HUES64 (cell line): Measurements from ENCODE around the gene ATP6V0C.
A peak's percentile ranks its signal among the peaks of the same experiment; 100 is the strongest.
"Not testable (repeated sequence)": the region's sequence is repeated elsewhere in the genome, so short reads cannot be mapped to it uniquely, and the experiment has no call there.

Experiments
- H3K27ac ChIP-seq: 2 replicates; pipeline ENCODE4 v1.7.0; 2013; ENCODE audit warnings: low read depth, low read length, inconsistent platforms
- H3K27me3 ChIP-seq: 2 replicates; pipeline ENCODE4 v1.6.1; 2013; ENCODE audit warnings: mild to moderate bottlenecking, low read length; ENCODE audit not compliant: insufficient read depth
- H3K36me3 ChIP-seq: 2 replicates; pipeline ENCODE4 v1.6.1; 2013; ENCODE audit warnings: mild to moderate bottlenecking, low read length; ENCODE audit not compliant: insufficient read depth
- H3K4me1 ChIP-seq: 2 replicates; pipeline ENCODE4 v1.6.1; 2013; ENCODE audit warnings: mild to moderate bottlenecking, low read length, moderate library complexity; ENCODE audit not compliant: insufficient read depth
- H3K4me3 ChIP-seq: 2 replicates; pipeline ENCODE4 v1.5.1; 2013; ENCODE audit warnings: mild to moderate bottlenecking, low read length, moderate library complexity
- H3K9ac ChIP-seq: 2 replicates; pipeline ENCODE4 v1.6.1; 2013; ENCODE audit warnings: mild to moderate bottlenecking, low read depth, low read length
- H3K9me3 ChIP-seq: 2 replicates; pipeline ENCODE4 v1.6.1; 2013; ENCODE audit warnings: low read depth, low read length; ENCODE audit not compliant: insufficient read depth
- WGBS: fragments of 150-250, 120-280 bp; methylation state at CpG from one replicate; pipeline ENCODE4 v1.1.7; 2013; ENCODE audit warnings: missing lambda C conversion rate; 5-methylcytosine and 5-hydroxymethylcytosine counted together

ATP6V0C gene

GRCh38 chr16:2533142-2533755 lies 19.5 kb downstream of the ATP6V0C start:
- not testable (repeated sequence) for H3K27me3 ChIP-seq, H3K27ac ChIP-seq, H3K4me1 ChIP-seq, H3K9ac ChIP-seq, H3K9me3 ChIP-seq
- Histone ChIP-seq H3K36me3 (peaks cover 11% of the 10 kb centered on the region; the same call in 1 of the 2 replicates), H3K4me3 (peak overlapping the region; percentile 71)
- 59% methylated on average over 15 of the region's 16 CpGs for WGBS

- Histone ChIP-seq H3K27ac (no peak overlapping the region), H3K27me3 (no peaks in the 10 kb centered on the region), H3K9ac (no peak overlapping the region), H3K9me3 (no peaks in the 10 kb centered on the region), H3K4me3 (no peak overlapping the region), H3K4me1 (peaks cover 6% of the 10 kb centered on the region), H3K36me3 (peaks cover 4% of the 10 kb centered on the region; the same call in 1 of the 2 replicates)
- WGBS: 94% methylated on average over 10 of the region's 11 CpGs
Measured at GRCh38 chr16:2533912-2534311, 20.2 kb downstream of the ATP6V0C start.

- not testable (repeated sequence) for H3K36me3 ChIP-seq, H3K9me3 ChIP-seq, H3K9ac ChIP-seq, H3K27ac ChIP-seq, H3K27me3 ChIP-seq, H3K4me3 ChIP-seq, H3K4me1 ChIP-seq
- 93% methylated on average over 5 of the region's 5 CpGs for WGBS
Measured at GRCh38 chr16:2534335-2534734, 20.6 kb downstream of the ATP6V0C start.

- 86% methylated on average over 9 of the region's 9 CpGs for WGBS
- Histone ChIP-seq H3K4me1 (peaks cover 6% of the 10 kb centered on the region), H3K27ac (no peak overlapping the region), H3K9me3 (no peaks in the 10 kb centered on the region), H3K27me3 (no peaks in the 10 kb centered on the region), H3K9ac (no peak overlapping the region), H3K36me3 (no peaks in the 10 kb centered on the region), H3K4me3 (no peak overlapping the region)
Measured at GRCh38 chr16:2535625-2536013, 21.9 kb downstream of the ATP6V0C start.

GRCh38 chr16:2537451-2538379 lies 24.0 kb downstream of the ATP6V0C start, which contains the start of gene PDPK1:
Gene PDPK1 (plus strand): TSS chr16:2538021. CDS start chr16:2538113, 92 bp downstream.
- H3K4me1 ChIP-seq: no peaks in the 10 kb centered on the region
- peak within 1 kb of the TSS; percentile 77 for H3K9ac ChIP-seq
- peak within 1 kb of the TSS; percentile 75 for H3K4me3 ChIP-seq
- peak within 1 kb of the TSS; percentile 64; the same call in 1 of the 2 replicates for H3K27ac ChIP-seq
- 1% methylated on average over 120 of the region's 126 CpGs for WGBS
- no peaks in the 10 kb centered on the region for H3K36me3 ChIP-seq
- no peaks in the 10 kb centered on the region for H3K27me3 ChIP-seq
- H3K9me3 ChIP-seq: no peaks in the 10 kb centered on the region

DNA sequence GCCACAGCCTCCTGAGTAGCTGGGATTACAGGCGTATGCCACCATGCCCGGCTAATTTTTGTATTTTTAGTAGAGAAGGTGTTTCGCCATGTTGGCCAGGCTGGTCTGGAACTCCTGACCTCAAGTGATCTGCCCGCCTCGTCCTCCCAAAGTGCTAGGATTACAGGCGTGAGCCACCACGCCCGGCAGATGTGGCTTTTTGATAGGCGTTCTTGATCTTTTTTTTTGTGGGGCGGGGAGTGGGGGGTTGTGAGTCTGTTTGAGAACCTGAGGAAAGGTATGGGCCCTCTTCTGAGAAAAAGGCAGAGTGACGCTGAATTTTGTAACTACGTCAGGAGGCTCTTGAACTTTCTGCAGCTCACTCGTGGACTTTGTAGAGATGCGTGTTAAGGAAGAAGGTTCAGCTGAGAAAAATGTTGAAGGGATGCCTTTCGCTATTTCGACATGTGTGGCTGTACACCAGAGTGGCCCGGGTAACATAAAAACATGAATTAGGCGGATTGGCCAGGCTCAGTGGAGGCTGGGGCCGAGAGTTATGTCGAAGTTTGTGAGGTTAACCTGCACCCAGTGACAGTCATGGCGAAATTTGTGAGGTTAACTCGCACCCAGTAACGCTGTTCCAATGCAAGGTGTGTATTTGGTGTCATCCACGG lies 25.6 kb downstream of the ATP6V0C start:
- H3K9ac ChIP-seq, H3K36me3 ChIP-seq, H3K9me3 ChIP-seq, H3K27ac ChIP-seq, H3K27me3 ChIP-seq, H3K4me3 ChIP-seq, H3K4me1 ChIP-seq: not testable (repeated sequence)
- WGBS: 94% methylated on average over 24 of the region's 24 CpGs

- H3K9me3 ChIP-seq, H3K4me1 ChIP-seq, H3K27ac ChIP-seq, H3K4me3 ChIP-seq, H3K9ac ChIP-seq, H3K36me3 ChIP-seq, H3K27me3 ChIP-seq: not testable (repeated sequence)
- 78% methylated on average over 14 of the region's 14 CpGs for WGBS
Measured at GRCh38 chr16:2539845-2540458, 26.2 kb downstream of the ATP6V0C start.

DNA sequence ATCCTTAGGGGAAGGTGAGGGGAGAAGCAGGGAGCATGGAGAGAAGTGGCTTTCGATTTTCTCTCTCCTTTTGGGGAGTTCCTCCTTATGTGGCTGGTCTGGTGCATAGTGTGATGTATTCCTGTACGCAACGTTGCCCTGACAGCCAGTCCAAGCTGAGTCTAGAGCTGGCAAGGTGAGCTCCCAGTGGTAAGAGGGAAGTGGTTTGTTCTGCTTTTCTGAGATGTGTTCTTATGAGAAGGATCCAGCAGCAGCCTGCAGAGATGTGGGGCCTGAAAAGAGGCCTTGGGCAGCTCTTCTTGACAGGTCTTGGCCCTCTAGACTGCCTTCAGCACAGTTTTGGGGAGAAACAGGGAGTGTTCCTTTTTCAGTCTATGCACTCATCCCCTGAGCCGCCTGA lies 27.2 kb downstream of the ATP6V0C start:
- H3K9ac ChIP-seq, H3K36me3 ChIP-seq, H3K27me3 ChIP-seq, H3K4me1 ChIP-seq, H3K9me3 ChIP-seq, H3K27ac ChIP-seq, H3K4me3 ChIP-seq: not testable (repeated sequence)
- 98% methylated on average over 3 of the region's 4 CpGs for WGBS

GRCh38 chr16:2541409-2541808 lies 27.7 kb downstream of the ATP6V0C start:
- not testable (repeated sequence) for H3K4me1 ChIP-seq, H3K9ac ChIP-seq, H3K27me3 ChIP-seq, H3K4me3 ChIP-seq, H3K9me3 ChIP-seq, H3K36me3 ChIP-seq, H3K27ac ChIP-seq
- whole genome bisulfite sequencing: 90% methylated on average over 6 of the region's 6 CpGs

- not testable (repeated sequence) for H3K9ac ChIP-seq, H3K4me1 ChIP-seq, H3K9me3 ChIP-seq, H3K27me3 ChIP-seq, H3K4me3 ChIP-seq, H3K36me3 ChIP-seq, H3K27ac ChIP-seq
- WGBS: 98% methylated on average over 14 of the region's 14 CpGs
Measured at GRCh38 chr16:2543771-2544170, 30.0 kb downstream of the ATP6V0C start.
